ENCODE results near the gene FHAD1. TPM values are rescaled to one million over a fixed set of nuclear protein-coding genes. Genes with fewer than 3 reads are reported as not detected.
A peak's percentile ranks its signal among the peaks of the same experiment; 100 is the strongest.

FHAD1 gene
- total and polyA plus RNA-seq, 9 of the 15 experiments (the other 6 are each of a cell fraction or from before 2014, with no cell fraction given) = 0.32 to 2.1 (median 1.5) TPM; not detected in 1

DNA sequence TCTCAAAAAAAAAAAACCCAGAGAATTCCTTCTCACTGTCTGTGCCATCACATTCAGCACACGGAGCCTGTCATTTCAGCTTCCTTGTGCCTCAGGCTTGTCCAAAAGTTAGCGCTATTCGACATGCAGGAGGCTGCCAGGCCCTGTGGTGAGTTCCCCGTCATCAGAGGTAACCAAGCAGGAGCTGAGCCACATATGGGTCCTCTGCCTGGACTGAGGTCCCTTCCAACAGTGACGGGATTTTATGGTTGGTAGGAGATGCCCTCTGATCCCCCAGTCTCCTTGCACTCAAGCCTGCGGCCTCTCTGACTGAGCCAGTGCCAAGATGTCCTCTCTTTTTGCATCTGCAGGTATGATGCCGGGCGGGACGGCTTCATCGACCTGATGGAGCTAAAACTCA lies 178.5 kb downstream of the FHAD1 start:
- WGBS (ENCODE audit: insufficient coverage, low coverage, missing lambda C conversion rate) = 93% methylated on average over 10 of the region's 10 CpGs
- Histone ChIP-seq H3K36me3 (ENCODE audit: control insufficient read depth, insufficient read depth, low read length) (peaks cover 37% of the 10 kb centered on the region; the same call in 2 of the 3 replicates), H3K4me1 (replicated peaks in 1 of 2; ENCODE audit: control insufficient read depth in 2 of 2, insufficient read depth in 2 of 2, low read length in 2 of 2) (peaks cover 23 to 66% of the 10 kb centered on the region in 2 experiments; a peak in 4 of 5 replicates), H3K27me3 (ENCODE audit: control insufficient read depth in 2 of 2, insufficient read depth in 2 of 2, low read length in 2 of 2) (no peaks in the 10 kb centered on the region), H2AFZ (ENCODE audit: low read depth, low read length) (no peak overlapping the region), H3K27ac (ENCODE audit: extremely low read depth, low read depth, low read length) (no peak overlapping the region), H3K4me2 (ENCODE audit: insufficient read depth, low read length) (no peak overlapping the region), H3K79me2 (ENCODE audit: control insufficient read depth, insufficient read depth, low read length) (peaks cover 10% of the 10 kb centered on the region; the same call in 1 of the 3 replicates), H3K9ac (ENCODE audit: insufficient read depth in 1 of 2, low read depth in 2 of 2, low read length in 2 of 2) (peak overlapping the region in 1 of 2 experiments; percentile 31; a peak in 1 of 4 replicates), H3K9me1 (ENCODE audit: control insufficient read depth, insufficient read depth, low read length) (peaks cover 5% of the 10 kb centered on the region), H3K9me3 (replicated peaks; ENCODE audit: control insufficient read depth, insufficient read depth, low read depth, low read length) (no peaks in the 10 kb centered on the region), H4K20me1 (replicated peaks; ENCODE audit: control insufficient read depth, insufficient read depth, low read length) (peaks cover 3% of the 10 kb centered on the region; the same call in 1 of the 2 replicates), H3K4me3 (no peak overlapping the region)
- ChIA-PET CTCF (ENCODE audit: low intra/inter-chr PET ratio) (no interaction called here), POLR2A (no interaction called here)
- intact Hi-C loops (cut with micrococcal nuclease) (no loop called here), in situ Hi-C loops (cut with MboI) (loop anchor here (5.0 to 10.0 kb wide), 2 partner anchors 98 to 301 kb away; no protein-coding TSS in a partner anchor)
- TF ChIP-seq KDM4B (IDR thresholded peaks at IDR 0.05; ENCODE audit: borderline replicate concordance in 2 of 2, low read depth in 1 of 2) (no peak), KDM2B (CRISPR knock-in tag; IDR thresholded peaks at IDR 0.05) (no peak), SMARCA5 (IDR thresholded peaks at IDR 0.05) (0 out of 2 replicates have a peak, but pooled peaks have one; percentile 29), UBTF (IDR thresholded peaks at IDR 0.05; ENCODE audit: borderline replicate concordance in 1 of 2, low read depth in 2 of 2, low read length in 2 of 2) (no peak), RCOR1 (IDR thresholded peaks at IDR 0.05; ENCODE audit: borderline replicate concordance in 1 of 2, low read depth in 2 of 2, low read length in 2 of 2) (0 out of 4 replicates have a peak, but pooled peaks of 1 of the 2 experiments have one; percentile 25), ZFP36 (IDR thresholded peaks at IDR 0.05; ENCODE audit: low read depth, low read length, partially characterized antibody) (peak; percentile 46), SMAD4 (CRISPR knock-in tag; conservative IDR thresholded peaks at IDR 0.05) (no peak), PHF8 (IDR thresholded peaks at IDR 0.05; ENCODE audit: borderline replicate concordance, low read length) (no peak), ZNF347 (CRISPR knock-in tag; IDR thresholded peaks at IDR 0.05; ENCODE audit: low read depth) (no peak), HDAC6 (IDR thresholded peaks at IDR 0.05; ENCODE audit: low read depth, low read length) (no peak), BRF2 (IDR thresholded peaks at IDR 0.05; ENCODE audit: borderline replicate concordance, insufficient read depth, insufficient read length) (no peak), BCOR (IDR thresholded peaks at IDR 0.05) (peak; percentile 86), KDM1A (IDR thresholded peaks at IDR 0.05) (peak in 1 of 2 experiments; percentile 48; a peak in 1 of 4 replicates), ZNF24 (IDR thresholded peaks at IDR 0.05) (no peak)
- TF ChIP-seq, protein P1, sequence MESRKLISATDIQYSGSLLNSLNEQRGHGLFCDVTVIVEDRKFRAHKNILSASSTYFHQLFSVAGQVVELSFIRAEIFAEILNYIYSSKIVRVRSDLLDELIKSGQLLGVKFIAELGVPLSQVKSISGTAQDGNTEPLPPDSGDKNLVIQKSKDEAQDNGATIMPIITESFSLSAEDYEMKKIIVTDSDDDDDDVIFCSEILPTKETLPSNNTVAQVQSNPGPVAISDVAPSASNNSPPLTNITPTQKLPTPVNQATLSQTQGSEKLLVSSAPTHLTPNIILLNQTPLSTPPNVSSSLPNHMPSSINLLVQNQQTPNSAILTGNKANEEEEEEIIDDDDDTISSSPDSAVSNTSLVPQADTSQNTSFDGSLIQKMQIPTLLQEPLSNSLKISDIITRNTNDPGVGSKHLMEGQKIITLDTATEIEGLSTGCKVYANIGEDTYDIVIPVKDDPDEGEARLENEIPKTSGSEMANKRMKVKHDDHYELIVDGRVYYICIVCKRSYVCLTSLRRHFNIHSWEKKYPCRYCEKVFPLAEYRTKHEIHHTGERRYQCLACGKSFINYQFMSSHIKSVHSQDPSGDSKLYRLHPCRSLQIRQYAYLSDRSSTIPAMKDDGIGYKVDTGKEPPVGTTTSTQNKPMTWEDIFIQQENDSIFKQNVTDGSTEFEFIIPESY (CRISPR knock-in tag; IDR thresholded peaks at IDR 0.05) = peak; percentile 75
- ATAC-seq = no peak
- FAIRE-seq = no peak
- BruUV-seq (replicated peaks) = no TSS peak
- no peak for DNase-seq (ENCODE audit: extremely low read depth in 1 of 4, low spot score in 3 of 4)

Measured in K562 (cell line).